ENCODE measurements around the gene COQ2.

- TF ChIP-seq CTCF (IDR thresholded peaks at IDR 0.05 in 8 of 11, conservative IDR thresholded peaks at IDR 0.05 in 3 of 11) (no peak), POLR2A (IDR thresholded peaks at IDR 0.05) (peak in 1 of 3 donors; percentile 66), POLR2AphosphoS5 (IDR thresholded peaks at IDR 0.05) (peak in 1 of 3 donors; percentile 85)
These were observed 66.7 kb downstream of the COQ2 start for GRCh38 chr4:83217721-83218522.
